OCI-LY3 (cell line): ENCODE measurements around the gene ATXN7L3B.

Experiments
- CTCF ChIP-seq: fragments of 200-600, 300-600 bp; sonication (generic); IDR thresholded peaks from 2 replicates; pipeline ENCODE4 v1.5.1; 2014; ENCODE audit warnings: antibody characterized with exemption, low read length, low read depth
- EZH2phosphoT487 ChIP-seq: fragments of 200-600 bp; shearing (Covaris generic); IDR thresholded peaks from 2 replicates; pipeline ENCODE4 v1.6.1; 2018; ENCODE audit warnings: antibody characterized with exemption, mixed run types, low read depth

- TF ChIP-seq CTCF, result no peak
- no peak for TF ChIP-seq EZH2phosphoT487
Measured at GRCh38 chr12:74581439-74581838, 43.8 kb downstream of the ATXN7L3B start.
